ENCODE data around the gene SCN5A. TPM values are rescaled to one million over a fixed set of nuclear protein-coding genes. Genes with fewer than 3 reads are reported as not detected.

SCN5A gene
- total RNA-seq, 1 donor from 2014 or later = 163 TPM

DNA sequence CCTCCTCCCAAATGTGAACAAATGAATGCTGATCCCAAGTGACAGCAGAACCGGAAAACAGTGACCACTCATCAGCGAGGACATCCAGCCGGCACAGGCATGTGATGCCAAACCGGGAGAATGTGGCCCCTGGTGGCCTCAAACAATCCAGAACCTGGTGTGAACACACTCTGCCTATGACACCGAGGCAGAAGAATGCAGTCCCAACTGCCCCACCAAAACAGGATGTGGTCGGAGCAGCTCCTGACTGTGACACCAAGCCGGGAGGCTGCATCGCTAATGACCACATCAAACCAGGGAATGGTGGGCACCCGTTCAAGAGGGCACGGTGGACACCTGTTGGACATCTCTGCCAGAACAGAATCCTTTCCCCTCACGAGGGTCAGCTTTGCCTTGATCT is 15.4 kb downstream of the SCN5A start:
- intact Hi-C loops (cut with DNase I) = no loop called here
- peak; percentile 28 for DNase-seq (ENCODE audit: missing footprints)
- ATAC-seq = peak; percentile 32

DNA sequence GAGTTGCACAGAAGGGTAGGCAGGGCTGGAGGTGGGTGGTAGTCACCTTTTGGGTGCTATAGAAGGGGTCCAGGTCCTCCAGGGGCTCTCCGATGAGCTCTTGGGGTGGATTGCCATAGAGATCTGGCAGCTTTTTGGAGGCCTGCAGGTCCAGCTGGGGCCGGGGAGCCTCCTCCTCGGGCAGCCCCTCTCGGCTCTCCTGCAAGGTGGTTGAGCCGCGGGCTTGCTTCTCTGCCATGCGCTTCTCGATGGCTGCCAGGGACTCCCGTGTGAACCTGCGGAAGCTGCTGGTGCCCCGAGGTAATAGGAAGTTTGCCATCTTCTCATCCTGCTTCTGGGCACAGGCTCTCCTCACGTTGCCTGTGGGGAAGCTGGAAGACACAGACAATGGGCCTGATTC is 16.5 kb downstream of the SCN5A start:
- DNase-seq (ENCODE audit: missing footprints) = no peak
- no peak for ATAC-seq
- intact Hi-C loops (cut with DNase I) = no loop called here

DNA sequence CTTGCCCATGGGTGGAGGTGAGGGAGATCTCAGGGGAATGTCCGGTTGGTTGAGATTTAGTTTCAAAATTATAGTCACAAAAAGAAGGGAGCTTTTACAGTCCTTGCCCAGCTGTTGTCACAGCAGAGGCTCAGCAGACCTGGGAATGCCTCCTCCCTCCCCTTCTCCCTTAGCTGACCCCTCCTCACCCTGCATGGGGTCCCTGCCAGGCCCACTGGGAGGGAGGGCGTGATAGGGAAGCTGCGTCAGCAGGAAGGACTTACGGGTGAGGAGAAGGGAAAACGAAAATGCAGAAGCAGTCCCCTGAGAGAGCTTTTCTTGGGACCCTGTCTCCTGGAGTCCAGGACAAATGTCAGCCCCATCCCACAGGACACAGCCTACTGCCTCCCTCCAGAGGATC is 18.9 kb downstream of the SCN5A start:
- ATAC-seq = no peak
- intact Hi-C loops (cut with DNase I) = no loop called here

DNA sequence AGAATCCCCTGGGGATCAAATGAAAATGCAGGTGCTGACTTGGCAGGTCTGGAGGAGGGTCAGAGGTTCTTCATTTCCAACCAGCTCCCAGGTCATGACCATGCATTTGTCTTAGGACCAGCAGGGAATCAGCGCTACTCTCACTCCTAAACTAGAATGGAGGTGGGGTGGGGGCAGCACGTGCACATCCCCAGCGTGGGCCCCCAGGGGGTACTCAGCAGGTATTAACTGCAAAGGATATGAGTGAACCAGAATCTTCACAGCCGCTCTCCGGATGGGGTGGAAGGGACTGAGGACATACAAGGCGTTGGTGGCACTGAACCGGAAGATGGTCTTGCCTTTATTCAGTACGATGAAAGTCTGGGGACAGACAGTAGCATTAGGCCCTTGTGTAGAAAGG is 19.4 kb downstream of the SCN5A start:
- intact Hi-C loops (cut with DNase I) = no loop called here
- ATAC-seq = no peak
- peak; percentile 5 for DNase-seq (ENCODE audit: missing footprints)

More for the DNA sequence above, 18.9 kb downstream of the SCN5A start:
- DNase-seq (ENCODE audit: missing footprints) = peak; percentile 4

DNA sequence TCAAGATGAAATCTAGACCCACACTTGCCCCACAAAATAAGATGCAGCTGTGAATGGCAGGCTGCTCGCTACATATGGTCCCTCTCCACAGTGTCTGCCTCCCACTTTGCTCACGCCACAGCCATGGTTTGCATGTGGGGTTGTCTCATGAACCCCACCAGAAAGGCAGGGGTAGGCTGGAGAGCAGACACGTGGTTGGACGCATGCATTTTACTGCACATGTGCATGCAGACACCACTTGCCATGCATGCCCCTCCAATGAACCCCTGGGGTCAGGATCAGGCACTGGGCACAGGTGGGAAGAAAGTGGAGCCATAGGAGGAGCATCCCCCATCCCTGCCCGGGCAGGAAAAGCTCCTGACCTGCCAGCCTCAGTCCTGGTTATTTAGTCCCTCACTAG is 20.7 kb downstream of the SCN5A start:
- intact Hi-C loops (cut with DNase I) = no loop called here
- ATAC-seq = no peak
- DNase-seq (ENCODE audit: missing footprints) = peak; percentile 28

DNA sequence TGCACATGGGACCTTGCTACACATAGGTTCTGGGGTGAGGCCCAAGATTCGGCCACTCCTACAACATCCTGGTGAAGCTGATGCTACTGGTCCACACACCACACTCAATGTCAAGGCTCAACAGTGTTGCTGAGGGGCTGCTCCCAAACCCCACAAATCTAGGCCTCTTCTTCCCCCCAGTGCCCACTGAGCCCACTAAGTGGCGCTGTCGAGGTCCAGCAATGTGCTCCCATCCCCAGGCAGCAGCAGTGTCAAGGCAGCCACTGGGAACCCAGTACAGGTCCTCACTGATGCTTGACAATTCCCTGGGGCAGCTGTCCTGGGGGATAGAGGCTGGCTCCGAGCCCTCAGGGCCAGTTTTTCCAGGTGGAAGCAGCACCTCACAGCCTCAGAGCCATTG is 21.5 kb downstream of the SCN5A start:
- intact Hi-C loops (cut with DNase I) = no loop called here
- DNase-seq (ENCODE audit: missing footprints) = peak; percentile 4
- ATAC-seq = no peak

DNA sequence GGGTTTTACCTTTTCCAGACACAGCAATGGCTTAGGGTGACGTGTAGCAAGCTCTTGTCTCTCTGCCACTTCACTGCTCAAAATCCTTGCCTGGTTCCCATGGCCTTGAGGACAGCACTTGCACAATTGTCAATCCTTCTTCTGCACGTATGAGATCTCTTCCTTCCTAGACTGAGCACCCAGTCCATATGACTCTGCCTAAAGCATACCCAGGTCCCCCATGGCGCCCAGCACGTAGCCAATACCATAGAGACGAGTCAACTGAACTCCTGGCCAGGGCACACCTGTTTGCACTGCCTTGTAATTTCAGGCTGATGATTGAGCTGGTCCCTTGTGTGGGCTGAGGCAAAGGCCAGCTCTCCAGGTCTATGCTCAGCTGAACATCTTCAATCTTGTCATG is 23.3 kb downstream of the SCN5A start:
- no peak for DNase-seq (ENCODE audit: missing footprints)
- intact Hi-C loops (cut with DNase I) = no loop called here
- no peak for ATAC-seq

DNA sequence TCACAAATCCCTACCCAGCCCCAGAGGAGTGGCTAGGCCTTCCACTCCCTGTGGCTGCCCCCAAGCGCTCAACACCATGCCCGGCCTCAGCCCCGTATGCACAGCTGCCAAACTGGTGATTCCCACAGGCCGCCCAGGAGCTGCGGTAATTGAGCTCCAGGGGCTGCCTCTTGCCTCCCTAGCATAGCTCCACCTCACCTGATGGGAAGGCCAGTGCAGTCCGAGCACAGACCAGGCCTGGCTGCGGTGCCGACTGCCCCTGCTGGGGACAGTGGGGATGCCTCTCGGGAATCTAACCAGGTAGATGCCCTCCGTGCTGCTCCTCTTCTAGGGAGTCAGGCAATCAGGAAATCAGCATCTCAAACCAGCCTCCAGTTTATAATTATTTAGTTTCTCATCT is 25.9 kb downstream of the SCN5A start:
- intact Hi-C loops (cut with DNase I) = no loop called here
- DNase-seq (ENCODE audit: missing footprints) (peak; percentile 54), ATAC-seq (no peak)

DNA sequence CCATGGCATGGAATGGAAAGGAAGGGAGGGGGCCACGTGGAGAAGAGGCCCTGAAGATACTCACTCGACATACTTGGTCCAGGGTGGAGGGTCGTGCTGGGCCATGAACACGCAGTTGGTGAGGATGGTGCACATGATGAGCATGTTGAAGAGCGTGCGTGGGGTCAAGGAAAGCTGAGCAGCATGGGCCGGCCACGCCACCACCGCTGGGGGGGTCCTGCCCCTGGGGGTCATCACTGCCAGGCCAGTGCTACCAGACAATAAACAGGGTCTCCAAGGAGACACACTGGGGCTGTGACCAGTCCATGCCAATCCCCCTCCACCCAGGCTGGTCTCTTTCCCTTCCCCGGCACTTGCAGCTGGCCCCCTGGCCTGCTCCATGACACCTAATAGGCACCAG is 27.2 kb downstream of the SCN5A start:
- ATAC-seq = no peak
- DNase-seq (ENCODE audit: missing footprints) = peak; percentile 40
- intact Hi-C loops (cut with DNase I) = no loop called here

DNA sequence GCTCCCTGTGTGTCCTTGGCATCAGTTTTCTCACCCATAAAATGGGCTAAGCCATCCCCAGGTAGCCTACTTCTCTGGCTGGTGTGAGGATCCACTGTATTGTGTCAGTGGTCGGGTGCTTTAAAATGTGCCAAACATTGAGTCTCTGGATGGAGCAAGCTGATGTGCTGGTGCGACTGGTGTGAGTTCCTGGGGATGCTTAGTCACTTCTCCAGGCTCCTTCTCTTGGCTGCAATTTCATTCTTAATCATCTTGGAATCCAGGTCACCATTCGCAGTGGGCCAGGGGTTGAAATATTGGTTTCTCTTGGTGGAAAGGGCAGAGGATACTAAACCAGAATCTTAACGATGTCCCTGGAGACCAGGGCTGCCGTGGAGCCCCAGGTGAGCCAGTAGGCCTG is 29.3 kb downstream of the SCN5A start:
- ATAC-seq (no peak), DNase-seq (ENCODE audit: missing footprints) (no peak)
- intact Hi-C loops (cut with DNase I) = no loop called here

DNA sequence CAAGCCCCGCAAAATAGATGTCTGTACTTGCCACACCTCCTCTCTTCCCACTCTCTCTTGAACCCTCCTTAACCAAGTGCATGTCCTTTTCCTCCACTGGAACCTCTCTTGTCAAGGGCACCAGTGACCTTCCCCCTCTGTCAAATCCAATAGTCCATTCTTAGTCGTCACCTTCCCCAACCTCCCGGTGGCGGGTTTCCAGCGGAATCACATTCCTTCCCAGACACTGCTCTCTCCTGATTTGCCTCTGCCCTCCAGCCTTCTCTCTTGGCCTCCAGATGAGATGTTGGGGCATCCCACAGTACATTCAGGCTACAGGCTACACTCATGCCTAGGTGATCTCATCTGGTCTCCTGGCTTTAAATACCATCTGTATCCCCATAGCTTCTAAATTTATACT is 31.1 kb downstream of the SCN5A start:
- intact Hi-C loops (cut with DNase I) = no loop called here
- DNase-seq (ENCODE audit: missing footprints) (no peak), ATAC-seq (no peak)

DNA sequence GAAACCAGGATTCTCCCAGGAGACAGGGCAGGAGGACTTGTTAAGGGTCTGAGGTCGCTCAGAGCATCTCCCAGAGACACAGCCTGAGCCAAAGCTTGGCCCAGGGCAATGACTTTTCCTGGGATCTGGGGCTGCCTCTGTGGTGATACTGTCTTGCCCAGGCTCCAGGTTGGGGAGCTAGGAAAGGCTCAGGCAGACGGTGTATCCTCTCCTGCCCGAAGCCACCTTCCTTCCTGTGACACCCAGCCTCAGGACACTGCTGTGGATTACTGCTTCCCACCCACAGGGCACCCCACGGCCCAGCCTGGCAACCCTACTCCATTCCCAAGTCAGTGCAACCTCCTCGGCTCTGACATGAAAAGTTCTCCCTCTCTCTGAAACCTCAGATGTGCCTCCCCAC is 31.9 kb downstream of the SCN5A start:
- DNase-seq (ENCODE audit: missing footprints) (no peak), ATAC-seq (no peak)
- intact Hi-C loops (cut with DNase I) = loop anchor here (2.0 kb wide), 2 partner anchors 27 to 37 kb away; no protein-coding TSS in a partner anchor

DNA sequence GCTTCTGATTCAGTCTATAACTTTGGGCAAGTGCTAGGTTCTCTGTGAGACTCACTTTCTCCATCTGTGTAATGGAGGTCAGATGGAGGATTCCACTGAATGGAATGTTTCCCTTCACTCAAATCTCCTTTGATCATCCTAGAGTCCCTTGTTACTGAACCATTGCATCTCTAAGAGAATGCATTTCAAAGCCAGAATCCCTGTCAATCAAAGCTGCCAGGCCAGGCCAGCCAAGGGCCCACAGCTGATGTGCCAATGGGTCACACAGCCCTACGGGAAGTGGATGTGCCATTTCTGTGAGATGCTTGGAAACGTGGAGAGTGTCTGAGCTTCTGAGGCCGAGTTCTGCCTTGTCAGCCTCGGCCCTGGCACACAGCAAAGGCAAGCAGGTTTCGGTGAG is 32.4 kb downstream of the SCN5A start:
- DNase-seq (ENCODE audit: missing footprints) (no peak), ATAC-seq (no peak)
- intact Hi-C loops (cut with DNase I) = loop anchor here (2.0 kb wide), 2 partner anchors 28 to 36 kb away; no protein-coding TSS in a partner anchor

DNA sequence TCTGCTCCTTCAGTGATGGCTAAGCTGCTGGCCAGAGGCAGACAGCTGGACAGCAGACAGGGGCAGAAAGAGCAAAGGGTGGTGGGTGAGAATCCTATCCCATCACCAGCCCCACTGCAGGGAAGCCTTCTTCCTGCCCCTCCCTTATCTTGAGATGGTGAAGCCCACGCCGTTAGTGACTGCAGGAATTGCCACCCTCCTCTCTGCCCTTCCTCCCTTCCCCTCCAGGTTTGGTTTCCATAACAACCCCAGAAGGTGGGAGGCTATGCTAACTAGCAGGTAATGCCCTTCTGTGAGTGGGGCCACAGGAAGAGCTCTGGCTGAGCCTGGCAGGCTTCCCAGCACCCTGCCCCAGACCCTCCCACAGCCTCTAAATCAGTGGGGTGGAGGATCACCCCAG is 32.8 kb downstream of the SCN5A start:
- DNase-seq (ENCODE audit: missing footprints) = no peak
- intact Hi-C loops (cut with DNase I) = loop anchor here (1.0 to 2.0 kb wide), 3 partner anchors 28 to 83 kb away; no protein-coding TSS in a partner anchor

DNA sequence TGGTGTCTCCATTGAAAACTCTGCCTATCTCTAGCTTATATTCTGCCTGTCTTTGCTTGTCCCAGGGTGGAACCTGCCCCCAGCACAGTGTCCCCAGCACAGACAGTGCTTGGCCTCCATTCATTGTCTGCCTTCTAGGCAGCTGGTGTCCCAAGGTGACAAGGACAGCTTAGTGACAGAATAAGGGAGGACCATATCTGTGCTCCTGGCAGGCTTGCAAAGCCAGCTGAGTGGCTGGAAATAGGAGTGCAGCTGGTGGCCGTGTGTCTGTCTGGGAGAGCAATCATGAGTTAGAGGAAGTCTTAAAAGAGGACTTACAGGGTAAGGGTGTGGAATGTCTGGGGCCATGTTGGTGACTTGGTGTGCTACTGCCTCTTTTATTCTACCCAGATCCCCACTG is 33.4 kb downstream of the SCN5A start:
- ATAC-seq (peak; percentile 93), DNase-seq (ENCODE audit: missing footprints) (no peak)
- intact Hi-C loops (cut with DNase I) = loop anchor here (1.0 to 2.0 kb wide), 3 partner anchors 29 to 83 kb away; no protein-coding TSS in a partner anchor

More for the DNA sequence above, 32.8 kb downstream of the SCN5A start:
- ATAC-seq = no peak

DNA sequence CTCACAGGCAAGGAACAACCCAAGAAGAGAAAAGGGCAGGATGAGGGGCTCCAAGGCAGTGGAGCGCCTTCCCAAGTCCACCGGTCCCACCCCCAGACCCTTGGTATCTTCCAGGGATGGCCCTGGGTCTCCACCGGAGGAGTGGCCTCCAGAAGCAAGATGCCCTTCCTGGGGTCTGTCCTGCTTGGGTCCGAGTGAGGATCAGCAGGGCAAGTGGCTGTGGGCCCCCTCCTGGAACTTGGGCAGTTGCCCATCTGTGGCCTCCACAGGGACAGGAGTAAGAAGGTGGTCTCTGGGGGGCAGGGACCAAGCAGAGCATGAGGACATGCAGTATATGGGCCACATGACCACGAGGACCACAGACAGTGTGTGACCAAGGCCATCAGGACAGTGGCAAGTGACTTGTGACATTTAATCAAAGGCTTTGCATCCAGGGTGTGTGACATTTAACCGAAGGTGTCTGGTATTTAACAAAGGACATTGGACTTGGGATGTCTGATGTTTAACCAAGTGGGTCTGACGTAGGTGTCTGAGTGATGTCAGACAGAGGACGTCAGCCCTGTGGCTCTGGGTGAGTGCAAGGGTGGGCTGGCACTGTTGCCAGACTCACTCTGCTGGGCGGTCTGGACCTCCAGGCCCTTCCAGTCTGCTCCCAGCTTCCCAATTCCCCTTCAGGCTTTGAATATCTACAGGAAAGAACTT is 34.7 kb downstream of the SCN5A start:
- intact Hi-C loops (cut with DNase I) = no loop called here
- peak; percentile 12 for ATAC-seq
- no peak for DNase-seq (ENCODE audit: missing footprints)

DNA sequence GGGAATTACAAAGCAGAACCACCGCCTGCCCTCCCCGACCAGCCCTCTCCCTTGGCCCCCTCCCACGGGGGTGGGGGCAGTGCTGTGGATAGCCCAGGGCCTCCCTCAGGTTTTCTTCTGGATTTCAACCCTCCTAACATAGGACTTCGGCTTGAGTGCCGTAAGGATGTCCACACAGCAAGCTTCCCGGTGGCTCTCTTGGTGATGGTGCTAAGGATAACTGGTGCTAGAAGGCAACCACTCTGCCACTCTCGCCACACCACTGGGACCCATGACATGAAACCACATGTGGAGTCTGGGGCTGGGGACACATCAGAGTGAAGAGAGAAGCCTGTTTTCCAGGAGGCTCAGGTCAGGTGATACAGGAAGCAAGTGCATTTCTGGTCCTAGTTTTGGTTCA is 35.4 kb downstream of the SCN5A start:
- DNase-seq (ENCODE audit: missing footprints) (no peak), ATAC-seq (no peak)
- intact Hi-C loops (cut with DNase I) = no loop called here

DNA sequence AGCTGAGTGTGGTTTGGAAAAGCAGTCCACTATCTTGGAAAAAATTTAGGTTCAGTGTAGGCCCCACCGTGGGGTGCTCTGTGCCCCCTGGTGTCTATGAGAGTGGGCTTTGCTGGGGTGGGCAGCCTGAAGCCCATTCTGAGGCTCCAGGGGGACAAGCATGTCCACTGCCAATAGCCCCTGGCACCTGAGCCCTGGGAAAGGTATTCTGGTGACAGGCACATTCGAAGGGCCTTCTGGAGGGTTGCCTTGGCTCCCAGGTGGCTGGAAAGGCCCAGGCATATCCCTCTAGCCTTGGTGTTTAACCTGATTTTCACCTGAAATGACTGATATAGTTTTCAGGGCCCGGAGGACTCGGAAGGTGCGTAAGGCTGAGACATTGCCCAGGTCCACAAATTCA is 36.1 kb downstream of the SCN5A start:
- DNase-seq (ENCODE audit: missing footprints) (no peak), ATAC-seq (no peak)
- intact Hi-C loops (cut with DNase I) = no loop called here

DNA sequence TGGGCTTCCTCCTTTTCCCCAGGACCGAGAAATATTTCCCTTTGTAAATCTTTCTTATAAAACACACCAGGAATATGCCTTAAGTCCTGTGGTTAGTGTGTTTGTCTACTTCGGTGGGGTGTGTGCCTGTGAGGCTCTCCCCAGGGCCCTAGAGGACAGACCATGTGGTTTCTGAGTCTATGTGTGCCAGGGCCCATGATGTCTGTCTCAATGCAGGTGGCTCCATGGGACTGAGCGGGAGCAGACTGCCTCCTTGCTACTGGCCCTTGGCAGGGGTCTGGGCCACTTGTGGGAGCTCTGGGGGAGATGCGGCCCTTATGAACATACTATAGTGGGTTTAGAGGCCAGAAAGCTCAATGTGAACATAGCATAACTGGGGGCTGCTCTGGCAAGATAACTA is 37.6 kb downstream of the SCN5A start:
- DNase-seq (ENCODE audit: missing footprints) (no peak), ATAC-seq (no peak)
- intact Hi-C loops (cut with DNase I) = no loop called here

DNA sequence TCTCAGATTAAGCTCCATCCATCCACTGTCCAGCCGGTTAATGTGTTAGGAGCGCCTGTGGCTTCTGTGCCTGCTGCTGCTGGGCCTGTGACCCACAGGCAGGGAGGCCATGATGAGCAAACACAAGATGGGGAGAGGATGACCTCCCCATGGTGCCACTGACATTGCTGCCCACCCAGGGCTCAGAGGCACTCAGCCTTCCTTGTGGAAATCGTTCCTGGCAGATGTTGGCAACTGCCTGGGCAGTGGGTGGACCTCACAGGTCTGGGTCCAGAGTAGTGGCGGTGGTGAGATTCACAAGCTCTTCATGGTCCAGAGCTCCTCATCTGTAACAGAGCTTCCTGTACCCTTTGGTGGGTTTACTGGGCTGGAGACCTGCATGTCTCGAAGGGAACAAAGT is 38.6 kb downstream of the SCN5A start:
- intact Hi-C loops (cut with DNase I) = no loop called here
- ATAC-seq (no peak), DNase-seq (ENCODE audit: missing footprints) (no peak)

DNA sequence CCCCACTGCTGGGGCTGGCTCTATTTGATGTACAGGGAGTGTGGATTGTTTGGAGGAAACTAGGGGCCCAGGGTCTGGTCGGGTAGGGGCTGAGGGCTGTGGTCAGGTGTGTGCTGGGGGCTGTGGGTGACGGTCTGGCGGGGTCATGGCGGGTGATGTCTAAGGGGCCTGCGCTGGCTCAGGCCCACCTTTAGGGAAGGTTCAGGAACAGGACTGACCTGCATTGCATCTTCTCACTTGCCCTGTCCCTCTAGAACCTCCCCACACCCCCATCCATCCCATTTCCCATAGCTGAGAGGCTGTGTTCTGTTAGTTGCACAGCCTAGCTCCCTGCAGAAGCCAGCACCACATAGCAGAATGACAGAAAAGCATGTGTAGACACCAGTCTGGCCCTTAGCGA is 39.1 kb downstream of the SCN5A start:
- DNase-seq (ENCODE audit: missing footprints) (no peak), ATAC-seq (no peak)
- intact Hi-C loops (cut with DNase I) = no loop called here

Data from Right ventricle myocardium inferior (tissue), 1 donor.